ENCODE data around the gene BICRA. TPM values are rescaled to one million over a fixed set of nuclear protein-coding genes. Genes with fewer than 3 reads are reported as not detected.

Gene BICRA
- total and polyA plus RNA-seq, 2 experiments from 2014 or later: 3.4 to 5.4 TPM

- no peak for TF ChIP-seq CTCF (IDR thresholded peaks at IDR 0.05; ENCODE audit: poor library complexity)
- no peak for TF ChIP-seq EZH2phosphoT487 (IDR thresholded peaks at IDR 0.05; ENCODE audit: low read depth, severe bottlenecking, unreplicated experiment)
- TF ChIP-seq EZH2 (IDR thresholded peaks at IDR 0.05; ENCODE audit: borderline replicate concordance): no peak
- H3K36me3 ChIP-seq (replicated peaks; ENCODE audit: insufficient read depth, low read depth): no peaks in the 10 kb centered on the region
- no peaks in the 10 kb centered on the region for H3K79me2 ChIP-seq
- no peaks in the 10 kb centered on the region for H4K20me1 ChIP-seq (ENCODE audit: insufficient read depth, poor library complexity, severe bottlenecking)
- no peak for DNase-seq (ENCODE audit: low spot score)
- H3K4me2 ChIP-seq: no peak overlapping the region
- H3K4me3 ChIP-seq: no peak overlapping the region
- H3K27ac ChIP-seq: no peak overlapping the region
- H2AFZ ChIP-seq: no peak overlapping the region
- H3K27me3 ChIP-seq: no peaks in the 10 kb centered on the region
- no peaks in the 10 kb centered on the region for H3K4me1 ChIP-seq (ENCODE audit: insufficient read depth)
- 96% methylated on average over 20 of the region's 43 CpGs for WGBS (ENCODE audit: low lambda C conversion rate, missing lambda C conversion rate)
- no peaks in the 10 kb centered on the region for H3K9me2 ChIP-seq (replicated peaks; ENCODE audit: insufficient read depth)
- H3K9me3 ChIP-seq (ENCODE audit: low read depth): no peaks in the 10 kb centered on the region
Observed at GRCh38 chr19:47700934-47701716, 92.2 kb downstream of the BICRA start.

- TF ChIP-seq EZH2phosphoT487 (IDR thresholded peaks at IDR 0.05; ENCODE audit: low read depth, severe bottlenecking, unreplicated experiment): no peak
- H3K9me2 ChIP-seq (replicated peaks; ENCODE audit: insufficient read depth): no peaks in the 10 kb centered on the region
- H3K27me3 ChIP-seq: no peaks in the 10 kb centered on the region
- no peaks in the 10 kb centered on the region for H3K79me2 ChIP-seq
- no peak overlapping the region for H3K27ac ChIP-seq
- H2AFZ ChIP-seq: no peak overlapping the region
- H3K9me3 ChIP-seq (ENCODE audit: low read depth): no peaks in the 10 kb centered on the region
- H3K4me2 ChIP-seq: no peak overlapping the region
- WGBS (ENCODE audit: low lambda C conversion rate, missing lambda C conversion rate): 98% methylated on average over 39 of the region's 91 CpGs
- no peak for DNase-seq (ENCODE audit: low spot score)
- no peaks in the 10 kb centered on the region for H4K20me1 ChIP-seq (ENCODE audit: insufficient read depth, poor library complexity, severe bottlenecking)
- H3K4me3 ChIP-seq: no peak overlapping the region
- no peaks in the 10 kb centered on the region for H3K36me3 ChIP-seq (replicated peaks; ENCODE audit: insufficient read depth, low read depth)
- no peaks in the 10 kb centered on the region for H3K4me1 ChIP-seq (ENCODE audit: insufficient read depth)
Observed at GRCh38 chr19:47701717-47702552, 93.0 kb downstream of the BICRA start.

GRCh38 chr19:47702671-47703070, 93.7 kb downstream of the BICRA start:
- no peaks in the 10 kb centered on the region for H3K9me2 ChIP-seq (replicated peaks; ENCODE audit: insufficient read depth)
- H3K4me1 ChIP-seq (ENCODE audit: insufficient read depth): no peaks in the 10 kb centered on the region
- no peaks in the 10 kb centered on the region for H3K79me2 ChIP-seq
- H3K27me3 ChIP-seq: no peaks in the 10 kb centered on the region
- DNase-seq (ENCODE audit: low spot score): no peak
- no peaks in the 10 kb centered on the region for H3K36me3 ChIP-seq (replicated peaks; ENCODE audit: insufficient read depth, low read depth)
- no peak overlapping the region for H2AFZ ChIP-seq
- TF ChIP-seq EZH2 (IDR thresholded peaks at IDR 0.05; ENCODE audit: borderline replicate concordance): no peak
- H3K9me3 ChIP-seq (ENCODE audit: low read depth): no peaks in the 10 kb centered on the region
- H3K27ac ChIP-seq: no peak overlapping the region
- no peak overlapping the region for H3K4me3 ChIP-seq
- H3K4me2 ChIP-seq: no peak overlapping the region
- H4K20me1 ChIP-seq (ENCODE audit: insufficient read depth, poor library complexity, severe bottlenecking): no peaks in the 10 kb centered on the region
- WGBS (ENCODE audit: low lambda C conversion rate, missing lambda C conversion rate): 93% methylated on average over 18 of the region's 18 CpGs

- no peaks in the 10 kb centered on the region for H3K9me2 ChIP-seq (replicated peaks; ENCODE audit: insufficient read depth)
- no peak overlapping the region for H2AFZ ChIP-seq
- no peaks in the 10 kb centered on the region for H3K27me3 ChIP-seq
- no peak for DNase-seq (ENCODE audit: low spot score)
- WGBS (ENCODE audit: low lambda C conversion rate, missing lambda C conversion rate): 90% methylated on average over 5 of the region's 5 CpGs
- H3K36me3 ChIP-seq (replicated peaks; ENCODE audit: insufficient read depth, low read depth): no peaks in the 10 kb centered on the region
- no peak overlapping the region for H3K27ac ChIP-seq
- no peaks in the 10 kb centered on the region for H4K20me1 ChIP-seq (ENCODE audit: insufficient read depth, poor library complexity, severe bottlenecking)
- H3K4me1 ChIP-seq (ENCODE audit: insufficient read depth): no peaks in the 10 kb centered on the region
- no peak for TF ChIP-seq EZH2phosphoT487 (IDR thresholded peaks at IDR 0.05; ENCODE audit: low read depth, severe bottlenecking, unreplicated experiment)
- no peak for TF ChIP-seq CTCF (IDR thresholded peaks at IDR 0.05; ENCODE audit: poor library complexity)
- TF ChIP-seq EZH2 (IDR thresholded peaks at IDR 0.05; ENCODE audit: borderline replicate concordance): no peak
- H3K4me3 ChIP-seq: no peak overlapping the region
- H3K9me3 ChIP-seq (ENCODE audit: low read depth): no peaks in the 10 kb centered on the region
- H3K79me2 ChIP-seq: no peaks in the 10 kb centered on the region
- no peak overlapping the region for H3K4me2 ChIP-seq
Observed at GRCh38 chr19:47703301-47703700, 94.4 kb downstream of the BICRA start.

Measured in hepatocyte (in vitro differentiated cells).